Activated B cell treated with CpG ODN at 0.5 μM for 24 hours (primary cell): ENCODE measurements around the gene GSG1L. TPM values are rescaled to one million over a fixed set of nuclear protein-coding genes. Genes with fewer than 3 reads are reported as not detected.

Source experiments
- ATAC-seq: fragments of 200-7000 bp; cut with Tn5 transposase; one replicate; pipeline ENCODE4 v1.10.0; 2021; ENCODE audit warnings: low read depth, mild to moderate bottlenecking, moderate library complexity
- CTCF ChIA-PET: fragments of 350-600 bp; sonication (Branson Sonifier 250); formaldehyde crosslinking; loops from one replicate; lab custom pipeline; 2021; ENCODE audit warnings: antibody characterized with exemption; lab: Charles Lee
- POLR2A ChIA-PET: fragments of 350-600 bp; sonication (Branson Sonifier 250); formaldehyde crosslinking; loops from one replicate; lab custom pipeline; 2021; ENCODE audit warnings: antibody characterized with exemption; lab: Charles Lee
- DNase-seq: peaks from one replicate; pipeline ENCODE4 v3.0.0; 2022
- H3K27ac Mint-ChIP-seq: one replicate; pipeline ENCODE4 v1.8.0; 2020; ENCODE audit warnings: mixed read lengths
- H3K27me3 Mint-ChIP-seq: one replicate; pipeline ENCODE4 v1.8.0; 2021; ENCODE audit warnings: mixed read lengths
- H3K36me3 Mint-ChIP-seq: one replicate; pipeline ENCODE4 v1.8.0; 2021; ENCODE audit warnings: low read depth, mixed read lengths
- H3K4me1 Mint-ChIP-seq: one replicate; pipeline ENCODE4 v1.8.0; 2021; ENCODE audit warnings: mixed read lengths
- H3K4me3 Mint-ChIP-seq: one replicate; pipeline ENCODE4 v1.8.0; 2020; ENCODE audit warnings: mild to moderate bottlenecking, mixed read lengths
- H3K9me3 Mint-ChIP-seq: one replicate; pipeline ENCODE4 v1.8.0; 2020; ENCODE audit warnings: mixed read lengths
- intact Hi-C: fragments of 100-400 bp; cut with micrococcal nuclease; formaldehyde crosslinking; loops from one replicate; pipeline ENCODE4 v1.15.1; 2024
- total RNA-seq: library from RNA; stranded (reverse); gene quantifications from 2 replicates; pipeline ENCODE4 v1.2.3, GENCODE V29; 2022
- TF ChIP-seq, protein P1 (sequence below): fragments of 200-600 bp; IDR thresholded peaks from one replicate; pipeline ENCODE4 v1.8.0; 2022; ENCODE audit warnings: antibody characterized with exemption, mild to moderate bottlenecking

Gene GSG1L
- total RNA-seq, 1 donor from 2014 or later, result not detected

DNA sequence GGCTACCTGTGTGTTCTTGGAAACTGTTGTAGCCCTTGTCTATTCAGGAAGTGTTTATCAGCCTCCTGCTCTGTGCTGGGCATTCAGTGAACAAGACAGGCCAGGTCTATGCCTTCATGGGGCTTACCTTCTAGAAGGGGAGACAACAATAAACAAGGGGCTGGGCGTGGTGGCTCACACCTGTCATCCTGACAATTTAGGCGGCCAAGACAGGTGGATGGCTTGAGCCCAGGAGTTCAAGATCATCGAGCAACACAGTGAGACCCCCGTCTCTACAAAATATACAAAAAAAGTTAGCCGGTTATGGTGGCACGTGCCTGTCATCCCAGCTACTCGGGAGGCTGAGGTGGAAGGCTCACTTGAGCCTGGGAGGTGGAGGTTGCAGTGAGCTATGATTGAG is 5.5 kb upstream of the GSG1L start:
- Mint-ChIP-seq H3K9me3 (peaks cover 2% of the 10 kb centered on the region), H3K27ac (no peak overlapping the region), H3K4me1 (no peaks in the 10 kb centered on the region), H3K4me3 (no peak overlapping the region), H3K27me3 (peaks cover 25% of the 10 kb centered on the region), H3K36me3 (no peaks in the 10 kb centered on the region)
- TF ChIP-seq, protein P1, sequence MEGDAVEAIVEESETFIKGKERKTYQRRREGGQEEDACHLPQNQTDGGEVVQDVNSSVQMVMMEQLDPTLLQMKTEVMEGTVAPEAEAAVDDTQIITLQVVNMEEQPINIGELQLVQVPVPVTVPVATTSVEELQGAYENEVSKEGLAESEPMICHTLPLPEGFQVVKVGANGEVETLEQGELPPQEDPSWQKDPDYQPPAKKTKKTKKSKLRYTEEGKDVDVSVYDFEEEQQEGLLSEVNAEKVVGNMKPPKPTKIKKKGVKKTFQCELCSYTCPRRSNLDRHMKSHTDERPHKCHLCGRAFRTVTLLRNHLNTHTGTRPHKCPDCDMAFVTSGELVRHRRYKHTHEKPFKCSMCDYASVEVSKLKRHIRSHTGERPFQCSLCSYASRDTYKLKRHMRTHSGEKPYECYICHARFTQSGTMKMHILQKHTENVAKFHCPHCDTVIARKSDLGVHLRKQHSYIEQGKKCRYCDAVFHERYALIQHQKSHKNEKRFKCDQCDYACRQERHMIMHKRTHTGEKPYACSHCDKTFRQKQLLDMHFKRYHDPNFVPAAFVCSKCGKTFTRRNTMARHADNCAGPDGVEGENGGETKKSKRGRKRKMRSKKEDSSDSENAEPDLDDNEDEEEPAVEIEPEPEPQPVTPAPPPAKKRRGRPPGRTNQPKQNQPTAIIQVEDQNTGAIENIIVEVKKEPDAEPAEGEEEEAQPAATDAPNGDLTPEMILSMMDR, result no peak
- CTCF ChIA-PET, result interaction anchor here (2.8 kb wide), 1 partner anchor 149 kb away, joined by 8 read pairs; no protein-coding TSS in a partner anchor
- ATAC-seq, result no peak
- intact Hi-C loops, result no loop called here
- POLR2A ChIA-PET, result no interaction called here
- DNase-seq, result no peak

DNA sequence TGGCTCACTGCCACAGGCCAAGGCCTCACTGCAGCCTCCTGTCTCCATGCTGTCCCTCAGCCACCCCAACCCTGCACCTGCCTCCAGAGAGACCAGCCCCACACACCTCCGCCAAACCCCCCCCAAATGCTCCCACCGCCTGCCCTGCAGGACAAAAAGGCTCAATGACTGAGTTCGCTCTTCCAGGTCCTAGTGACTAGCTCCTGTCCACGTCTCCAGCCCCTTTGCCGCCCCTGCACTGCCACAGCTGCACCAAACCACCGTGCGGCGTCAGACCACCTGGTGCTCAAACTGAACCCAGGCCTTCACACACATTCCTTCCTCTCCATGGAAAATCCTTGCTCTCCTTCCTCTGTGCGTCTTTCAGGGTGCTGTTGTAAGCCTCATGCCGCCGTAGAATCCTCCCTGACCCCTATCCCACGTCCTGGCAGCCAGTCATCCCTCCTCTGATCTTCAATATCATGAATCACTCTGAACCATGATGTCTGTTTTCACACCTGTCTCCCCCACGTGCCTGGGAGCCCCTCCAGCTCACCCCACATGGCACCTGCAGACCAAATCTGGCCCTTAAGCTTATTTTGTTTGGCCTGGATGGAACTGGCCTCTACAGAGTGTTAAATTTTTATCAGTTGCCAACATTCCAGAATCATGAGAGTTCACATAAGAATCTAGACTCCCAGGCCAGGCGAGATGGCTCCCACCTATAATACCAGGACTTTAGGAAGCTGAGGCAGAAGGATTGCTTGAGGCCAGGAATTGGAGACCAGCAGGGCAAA is 4.3 kb upstream of the GSG1L start:
- H3K4me1 Mint-ChIP-seq, result no peaks in the 10 kb centered on the region
- TF ChIP-seq, protein P1, result no peak
- H3K27me3 Mint-ChIP-seq, result peaks cover 23% of the 10 kb centered on the region
- ATAC-seq, result no peak
- no peak overlapping the region for H3K4me3 Mint-ChIP-seq
- H3K27ac Mint-ChIP-seq, result no peak overlapping the region
- H3K9me3 Mint-ChIP-seq, result no peaks in the 10 kb centered on the region
- H3K36me3 Mint-ChIP-seq, result no peaks in the 10 kb centered on the region
- ChIA-PET CTCF (no interaction called here), POLR2A (no interaction called here)
- intact Hi-C loops, result no loop called here
- DNase-seq, result no peak

DNA sequence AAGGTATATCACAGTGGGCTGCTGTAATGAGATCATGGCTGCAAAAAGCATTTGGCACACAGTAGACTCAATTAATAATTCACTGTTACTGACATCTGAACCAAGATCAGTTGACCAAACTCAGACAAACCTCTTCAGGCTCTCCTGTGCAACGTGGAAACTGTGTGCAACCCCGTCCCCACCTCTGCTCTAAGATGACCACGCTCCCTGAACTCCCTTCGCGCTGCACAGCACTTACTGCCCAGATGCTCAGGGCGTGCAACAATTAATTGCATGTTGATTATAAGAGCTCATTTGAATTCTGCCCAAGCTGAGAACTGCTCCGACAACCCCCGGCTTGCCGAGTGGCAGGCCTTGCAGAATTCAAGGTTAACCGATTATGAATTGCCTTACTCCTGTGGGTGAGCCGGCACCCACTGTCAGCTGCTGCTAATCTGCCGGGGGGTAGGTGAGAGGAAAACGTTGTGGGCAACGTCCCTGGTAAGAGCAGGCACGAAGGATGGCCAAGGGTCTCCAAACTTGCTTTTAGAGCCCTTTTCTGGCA is 1.3 kb upstream of the GSG1L start:
- Mint-ChIP-seq H3K27ac (no peak overlapping the region), H3K27me3 (peaks cover 36% of the 10 kb centered on the region), H3K9me3 (no peaks in the 10 kb centered on the region), H3K4me3 (no peak overlapping the region), H3K4me1 (peaks cover 1% of the 10 kb centered on the region), H3K36me3 (no peaks in the 10 kb centered on the region)
- no peak for DNase-seq
- ChIA-PET POLR2A (no interaction called here), CTCF (no interaction called here)
- no peak for ATAC-seq
- TF ChIP-seq, protein P1, result no peak
- intact Hi-C loops, result no loop called here

DNA sequence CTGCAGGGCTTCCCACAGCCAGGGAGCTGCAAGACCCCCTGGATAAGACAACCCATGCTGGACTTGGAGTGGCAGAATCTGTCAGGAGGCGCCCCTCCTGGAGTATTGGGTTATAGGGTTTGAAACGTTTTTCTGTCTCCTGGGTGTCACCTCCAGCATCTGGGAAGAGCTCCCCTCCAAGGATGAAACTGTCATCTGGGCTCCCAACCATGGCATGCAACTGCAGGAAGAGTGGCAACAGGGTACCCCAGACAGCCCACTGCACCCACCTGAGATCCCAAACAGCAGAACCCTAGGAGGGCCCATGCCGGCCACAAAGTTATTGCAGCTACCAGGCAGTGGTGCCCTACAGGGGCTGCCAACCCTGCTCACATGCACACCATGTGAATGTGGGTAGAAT is 636 bp upstream of the GSG1L start:
- Mint-ChIP-seq H3K4me1 (peaks cover 1% of the 10 kb centered on the region), H3K36me3 (no peaks in the 10 kb centered on the region), H3K27ac (no peak overlapping the region), H3K27me3 (peaks cover 42% of the 10 kb centered on the region), H3K9me3 (no peaks in the 10 kb centered on the region), H3K4me3 (no peak overlapping the region)
- ATAC-seq, result no peak
- DNase-seq, result no peak
- POLR2A ChIA-PET, result no interaction called here
- CTCF ChIA-PET, result no interaction called here
- intact Hi-C loops, result no loop called here
- TF ChIP-seq, protein P1, result no peak

DNA sequence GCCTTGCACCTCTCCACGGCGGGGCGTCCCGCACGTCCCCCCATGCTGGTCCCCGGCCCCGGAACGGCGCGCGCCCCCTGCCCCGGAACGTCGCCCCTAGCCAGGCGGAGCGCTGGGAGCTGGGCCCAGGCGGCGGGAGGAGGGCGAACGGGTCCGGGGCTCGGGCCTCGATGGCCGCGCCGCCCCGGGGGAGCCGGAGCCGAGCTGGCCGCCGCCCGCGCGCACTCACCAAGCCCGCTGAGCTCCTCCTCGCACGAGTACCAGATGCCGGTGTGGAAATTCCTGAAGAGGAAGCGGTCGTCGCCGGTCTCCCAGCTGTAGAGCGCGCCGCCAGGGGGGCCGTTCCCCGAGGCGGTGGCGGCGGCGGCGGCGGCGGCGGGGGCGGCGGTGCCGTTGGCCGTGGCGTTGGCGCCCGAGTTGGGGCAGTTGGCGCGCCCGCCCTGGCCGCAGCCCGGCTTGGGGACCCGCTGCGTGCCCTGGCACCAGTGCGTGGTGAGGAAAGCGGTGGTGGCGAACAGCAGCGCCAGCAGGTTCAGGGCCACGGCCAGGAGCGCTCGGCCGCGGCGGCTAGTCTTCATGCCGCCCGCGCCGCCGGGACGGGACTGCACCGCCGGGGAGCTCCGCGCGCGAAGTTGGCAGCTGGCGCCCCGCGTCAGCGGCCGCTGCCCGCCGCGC is 530 bp downstream of the GSG1L start:
- Mint-ChIP-seq H3K36me3 (no peaks in the 10 kb centered on the region), H3K27me3 (peaks cover 48% of the 10 kb centered on the region), H3K4me3 (no peak overlapping the region), H3K27ac (no peak overlapping the region), H3K4me1 (peaks cover 1% of the 10 kb centered on the region), H3K9me3 (no peaks in the 10 kb centered on the region)
- CTCF ChIA-PET, result no interaction called here
- ATAC-seq (no peak), DNase-seq (no peak)
- POLR2A ChIA-PET, result no interaction called here
- intact Hi-C loops, result no loop called here
- TF ChIP-seq, protein P1, result no peak
